Lung (tissue), 12 donors: Measurements from ENCODE around the gene CARD14. TPM values are rescaled to one million over a fixed set of nuclear protein-coding genes. Genes with fewer than 3 reads are reported as not detected.

Experiments
- ATAC-seq: fragments of 200-7000 bp; cut with Tn5 transposase; one replicate; pipeline ENCODE4 v1.9.1; 2020; ENCODE audit warnings: moderate number of reproducible peaks; ENCODE audit not compliant: insufficient read depth, low FRiP score
- DNase-seq, 3 donors: peaks; one replicate each; pipeline ENCODE4 v3.0.0-alpha.2; 2013 to 2017
- H3K27ac ChIP-seq, 2 donors: one replicate each; pipeline ENCODE4 v1.5.1; 2013; ENCODE audit warnings: mild to moderate bottlenecking in 2 of 2, moderate library complexity in 2 of 2, control low read depth in 1 of 2, inconsistent platforms in 1 of 2, low read depth in 1 of 2, low read length in 1 of 2
- H3K27me3 ChIP-seq, 3 donors: one replicate each; pipeline ENCODE4 v1.5.1; 2013; ENCODE audit warnings: low read length in 2 of 3; ENCODE audit not compliant: control insufficient read depth in 3 of 3, insufficient read depth in 3 of 3
- H3K36me3 ChIP-seq, 4 donors: one replicate each; pipeline ENCODE4 v1.5.1; 2013; ENCODE audit warnings: low read length in 4 of 4, mild to moderate bottlenecking in 1 of 4, moderate library complexity in 1 of 4; ENCODE audit not compliant: control insufficient read depth in 4 of 4, insufficient read depth in 4 of 4
- H3K4me1 ChIP-seq, 5 donors: one replicate each; pipeline ENCODE4 v1.5.1; 2013; ENCODE audit warnings: low read length in 5 of 5, mild to moderate bottlenecking in 2 of 5, moderate library complexity in 1 of 5; ENCODE audit not compliant: control insufficient read depth in 5 of 5, insufficient read depth in 5 of 5
- H3K4me3 ChIP-seq: one replicate; pipeline ENCODE4 v1.5.1; 2013; ENCODE audit warnings: mild to moderate bottlenecking, control low read depth, moderate library complexity
- H3K9ac ChIP-seq, 2 donors: one replicate each; pipeline ENCODE4 v1.5.1; 2013; ENCODE audit warnings: low read length in 2 of 2, control low read depth in 1 of 2; ENCODE audit not compliant: insufficient read depth in 1 of 2
- H3K9me3 ChIP-seq, 4 donors: one replicate each; pipeline ENCODE4 v1.5.1; 2013; ENCODE audit warnings: low read length in 3 of 4, mild to moderate bottlenecking in 1 of 4, moderate library complexity in 1 of 4; ENCODE audit not compliant: control insufficient read depth in 4 of 4, insufficient read depth in 3 of 4
- CTCF ChIP-seq: IDR thresholded peaks from 2 replicates; pipeline ENCODE4 v1.5.1; 2012; ENCODE audit warnings: mild to moderate bottlenecking; ENCODE audit errors: control extremely low read depth, extremely low read depth
- WGBS, 2 donors: extraction: QIAGEN DNeasy Blood & Tissue Kit; methylation state at CpG; one replicate each; pipeline ENCODE4 v1.1.7; 2013; 5-methylcytosine and 5-hydroxymethylcytosine counted together
- polyA plus RNA-seq, 2 donors: library from polyadenylated mRNA; stranded (reverse); fragments of 200-250 nt; gene quantifications; one replicate each; pipeline ENCODE4 v1.2.1, GENCODE V29; 2013
- total RNA-seq, 2 donors: library from RNA; depleted of rRNA in 1 of 2; stranded (reverse); fragments of >200 nt in 1 of 2; gene quantifications; one replicate each; pipeline ENCODE4 v1.2.1, GENCODE V29; 2014 to 2021
- donor health status: control.
- donor health status: control.
- donor health status: Bipolar disorder and iron deficiency.
- donor health status: healthy.
- donor health status: DM: yes; HTN: yes; CAD: no.

Gene CARD14
- total and polyA plus RNA-seq, 4 donors: 0.50 to 1.8 (median 1.2) TPM

- 83 to 92% methylated on average over 17 of the region's 17 CpGs for WGBS, 2 donors
- Histone ChIP-seq H3K9ac (no peak overlapping the region), H3K27ac (no peak overlapping the region), H3K4me3 (no peak overlapping the region), H3K9me3 (no peaks in the 10 kb centered on the region), H3K27me3 (no peaks in the 10 kb centered on the region), H3K36me3 (peaks cover 0 to 3% (median 0%) of the 10 kb centered on the region in 4 donors), H3K4me1 (no peaks in the 10 kb centered on the region)
- DNase-seq (no peak), ATAC-seq (no peak)
- no peak for TF ChIP-seq CTCF
These were observed 32.4 kb downstream of the CARD14 start for GRCh38 chr17:80202197-80202596.

GRCh38 chr17:80203471-80203963 is 33.7 kb downstream of the CARD14 start:
- Histone ChIP-seq H3K36me3 (peaks cover 0 to 10% (median 0%) of the 10 kb centered on the region in 4 donors), H3K4me3 (no peak overlapping the region), H3K9me3 (no peaks in the 10 kb centered on the region), H3K9ac (no peak overlapping the region), H3K4me1 (no peaks in the 10 kb centered on the region), H3K27ac (no peak overlapping the region), H3K27me3 (no peaks in the 10 kb centered on the region)
- no peak for TF ChIP-seq CTCF
- 63 to 82% methylated on average over 11 of the region's 11 CpGs for WGBS, 2 donors
- DNase-seq (no peak), ATAC-seq (no peak)

GRCh38 chr17:80204626-80205468 is 35.0 kb downstream of the CARD14 start:
- Histone ChIP-seq H3K4me3 (no peak overlapping the region), H3K9ac (no peak overlapping the region), H3K36me3 (peaks cover 0 to 19% (median 3%) of the 10 kb centered on the region in 4 donors), H3K4me1 (no peaks in the 10 kb centered on the region), H3K27ac (no peak overlapping the region), H3K9me3 (no peaks in the 10 kb centered on the region), H3K27me3 (no peaks in the 10 kb centered on the region)
- ATAC-seq: no peak
- TF ChIP-seq CTCF: no peak
- no peak for DNase-seq
- WGBS, 2 donors: 80 to 81% methylated on average over 17 to 19 of the region's 19 CpGs
